GM18909 (cell line): ENCODE data around the gene PAWR.
"Not testable (repeated sequence)": the region's sequence is repeated elsewhere in the genome, so short reads cannot be mapped to it uniquely, and the experiment has no call there.

ENCODE experiments used
- ATAC-seq: cut with Tn5 transposase; IDR thresholded peaks from one replicate; pipeline ENCODE4 v1.9.1; 2021; ENCODE audit warnings: mild to moderate bottlenecking; ENCODE audit not compliant: unreplicated experiment, poor library complexity

PAWR gene

GRCh38 chr12:79688376-79689060, 2.2 kb downstream of the PAWR start:
- peak; percentile 18 for ATAC-seq

DNA sequence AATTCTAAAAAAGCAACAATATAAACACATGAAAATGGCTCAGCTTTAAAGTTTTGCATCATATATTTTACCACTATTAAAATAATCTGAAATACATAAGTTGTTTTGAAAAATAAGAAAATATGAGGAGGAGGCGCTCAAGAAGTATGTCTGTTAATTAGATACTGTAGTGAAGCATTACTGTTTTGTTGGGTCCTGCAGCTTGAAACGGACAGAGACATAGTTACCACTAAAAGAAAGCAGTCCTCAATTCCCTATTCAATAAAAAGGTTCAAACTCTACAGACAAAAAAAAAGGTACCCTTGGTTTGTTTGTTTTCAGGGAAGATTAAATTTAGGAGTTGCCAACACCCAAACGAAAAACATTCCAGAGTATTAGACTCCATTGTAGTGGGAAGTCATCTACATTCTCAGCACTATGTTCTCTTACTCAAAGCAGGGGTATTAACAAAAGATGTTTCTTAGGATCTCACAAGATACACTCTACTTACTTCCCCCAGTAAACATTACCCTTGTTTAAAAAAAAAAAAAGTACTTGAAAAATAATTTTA, 3.0 kb downstream of the PAWR start:
- ATAC-seq, result no peak

DNA sequence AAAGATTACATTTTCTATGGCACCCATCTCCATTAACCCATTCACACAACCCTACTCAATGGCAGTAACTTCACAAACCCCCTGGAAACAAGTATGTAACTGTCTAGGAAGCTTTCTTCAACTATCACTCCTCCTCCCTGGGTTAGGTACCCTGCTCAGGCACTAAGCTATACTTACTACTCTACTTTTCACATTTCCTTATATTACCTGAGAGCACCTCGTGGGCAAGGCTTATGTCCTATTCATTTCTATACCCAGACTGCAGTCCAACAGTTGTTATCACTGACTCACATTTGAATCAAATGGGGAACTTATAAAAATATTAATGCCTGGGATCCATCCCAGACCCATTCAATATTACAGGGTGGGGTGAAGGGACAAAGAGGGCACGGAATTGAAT, 4.6 kb downstream of the PAWR start:
- ATAC-seq, result no peak

GRCh38 chr12:79685068-79685467, 5.7 kb downstream of the PAWR start:
- no peak for ATAC-seq

GRCh38 chr12:79684338-79684737, 6.4 kb downstream of the PAWR start:
- ATAC-seq, result not testable (repeated sequence)

DNA sequence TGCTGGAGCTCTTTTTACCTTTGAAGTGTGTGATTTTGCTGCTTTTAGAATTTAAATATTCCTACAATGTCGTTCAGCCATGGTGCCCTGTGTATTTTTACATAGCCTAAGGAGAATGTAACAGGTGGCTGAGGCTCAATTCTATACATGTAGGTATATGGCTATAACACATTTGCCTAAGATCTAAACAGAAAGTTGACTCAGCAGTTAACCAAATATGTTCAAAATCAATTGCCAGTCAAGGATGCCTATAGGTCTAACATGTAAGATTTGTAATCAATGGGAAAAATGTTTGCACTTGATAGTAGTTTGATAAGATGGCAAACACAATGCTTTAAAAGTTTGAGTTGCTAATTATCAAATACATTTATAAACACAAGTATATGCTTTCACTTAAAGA, 8.2 kb downstream of the PAWR start:
- ATAC-seq, result no peak

GRCh38 chr12:79681008-79681590, 9.7 kb downstream of the PAWR start:
- no peak for ATAC-seq

DNA sequence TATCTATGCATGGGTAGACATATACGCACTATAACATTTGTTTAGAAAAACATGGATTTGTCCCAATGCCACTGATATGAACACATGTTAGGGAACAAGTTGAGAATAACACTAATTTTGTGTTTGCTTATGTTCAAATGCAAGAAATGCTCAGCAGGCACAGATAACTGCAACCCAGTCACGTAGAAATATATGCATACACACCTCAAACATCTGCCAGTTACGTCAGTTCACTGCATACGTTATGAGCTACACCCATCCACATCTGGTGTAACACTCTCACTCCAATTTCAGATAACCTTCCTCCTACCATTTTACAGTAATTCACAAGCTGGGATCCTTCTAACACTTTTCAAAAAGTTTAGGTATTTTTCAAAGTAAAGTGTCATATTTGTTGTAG, 10.7 kb downstream of the PAWR start:
- ATAC-seq, result no peak

GRCh38 chr12:79678306-79678705, 12.5 kb downstream of the PAWR start:
- ATAC-seq, result no peak

DNA sequence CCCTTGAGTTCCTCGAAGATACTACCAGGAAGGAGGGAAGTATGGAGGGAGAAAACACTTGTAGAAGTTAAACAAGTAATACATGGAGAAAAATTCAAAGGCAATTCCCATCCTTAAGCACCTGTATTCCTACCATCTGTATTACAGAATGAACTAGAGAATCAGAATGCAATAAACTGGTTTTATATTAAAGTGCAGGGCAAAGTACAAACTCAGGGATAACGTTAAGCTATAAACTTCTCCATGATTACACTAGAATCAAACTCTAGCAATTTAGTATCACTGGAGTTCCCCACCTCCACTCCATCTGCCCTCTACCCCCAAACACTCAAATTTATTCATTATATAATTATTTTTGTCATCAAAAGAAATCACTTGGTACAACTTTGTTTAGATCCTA, 13.1 kb downstream of the PAWR start:
- no peak for ATAC-seq

DNA sequence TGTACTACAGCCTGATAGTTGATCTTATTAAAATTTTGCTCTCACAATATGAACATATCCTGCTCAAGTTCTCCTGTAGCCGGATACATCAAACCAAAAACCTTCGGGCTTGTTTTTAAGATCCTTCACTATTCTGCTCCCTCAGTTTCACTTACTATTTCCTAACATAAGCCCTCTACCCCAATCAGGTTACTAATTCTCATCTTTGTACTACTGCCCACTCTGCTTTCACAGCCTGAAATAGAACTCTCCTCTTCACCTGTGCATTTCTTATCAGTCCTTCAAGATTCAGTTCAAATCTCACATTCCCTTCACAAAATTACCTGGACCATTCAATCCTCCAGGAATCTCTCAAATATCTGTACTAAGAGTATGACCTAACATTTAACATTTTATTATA, 14.2 kb downstream of the PAWR start:
- ATAC-seq, result no peak

GRCh38 chr12:79674629-79675028, 16.1 kb downstream of the PAWR start:
- peak; percentile 48 for ATAC-seq

DNA sequence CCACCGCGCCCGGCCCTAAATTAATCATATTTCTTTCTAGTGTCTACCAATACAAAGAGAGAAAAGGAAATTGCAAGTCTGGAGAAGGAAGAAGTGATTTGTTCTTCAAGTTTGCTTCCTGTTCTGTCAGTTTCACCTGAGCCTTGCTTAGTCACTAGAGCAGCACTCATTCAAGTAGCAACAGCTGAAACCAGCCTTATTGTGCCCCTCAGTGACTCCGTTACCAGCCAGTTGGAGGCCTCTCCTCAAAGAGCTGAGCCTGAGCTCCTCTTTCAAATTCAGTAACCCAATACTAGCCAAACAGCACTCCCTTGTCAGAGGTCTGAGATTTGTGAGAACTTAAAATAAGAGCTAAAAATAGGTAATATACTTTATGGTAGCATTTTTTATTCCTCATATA, 17.4 kb downstream of the PAWR start:
- no peak for ATAC-seq

DNA sequence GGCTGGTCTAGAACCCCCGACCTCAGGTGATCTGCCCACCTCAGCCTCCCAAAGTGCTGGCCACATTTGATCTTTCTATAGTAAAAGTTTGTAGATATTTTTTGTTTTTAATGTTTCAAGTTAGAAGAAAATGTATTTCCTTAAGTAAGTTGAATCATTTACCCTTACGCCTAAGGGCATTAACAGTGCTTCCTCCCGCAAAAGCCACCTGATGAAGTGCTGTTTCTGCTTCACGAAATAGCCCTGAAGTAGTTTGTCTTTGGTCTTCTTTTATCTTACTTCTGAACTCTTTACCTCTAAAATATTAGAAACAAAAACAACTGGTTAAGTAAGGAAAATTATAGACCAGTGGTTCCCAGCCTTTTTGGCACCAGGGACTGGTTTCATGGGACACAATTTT, 22.7 kb downstream of the PAWR start:
- no peak for ATAC-seq

DNA sequence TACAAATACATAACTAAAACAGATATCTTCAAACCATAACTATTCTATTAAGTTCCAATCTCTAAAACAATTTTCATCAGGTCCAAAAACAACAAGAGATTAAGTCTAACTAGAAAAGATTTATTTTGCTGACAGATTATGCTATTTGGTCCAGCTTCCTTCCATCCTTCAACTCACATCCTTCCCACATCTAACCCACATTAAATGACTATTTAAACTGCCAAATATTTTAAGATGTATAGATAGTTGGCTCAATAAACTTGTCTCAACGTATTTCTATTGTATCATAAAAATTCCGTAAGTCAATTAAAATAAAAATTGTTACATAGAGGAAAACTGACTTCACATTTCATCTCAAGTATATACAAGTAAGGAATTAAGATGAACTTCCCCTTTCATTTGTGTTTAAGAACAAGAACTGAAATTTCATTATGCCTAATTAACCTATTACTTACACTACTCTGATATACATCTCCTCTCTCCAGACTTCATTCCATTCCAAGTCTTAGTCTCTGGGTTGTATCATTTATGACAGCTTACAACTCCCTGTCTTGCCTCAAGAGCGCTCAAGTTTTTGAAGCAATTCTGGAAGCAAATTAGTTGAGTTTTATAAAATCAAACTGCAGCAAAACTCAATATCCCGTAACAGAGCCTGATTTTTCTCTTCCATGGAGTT, 25.4 kb downstream of the PAWR start:
- no peak for ATAC-seq

GRCh38 chr12:79664518-79664917, 26.2 kb downstream of the PAWR start:
- no peak for ATAC-seq

DNA sequence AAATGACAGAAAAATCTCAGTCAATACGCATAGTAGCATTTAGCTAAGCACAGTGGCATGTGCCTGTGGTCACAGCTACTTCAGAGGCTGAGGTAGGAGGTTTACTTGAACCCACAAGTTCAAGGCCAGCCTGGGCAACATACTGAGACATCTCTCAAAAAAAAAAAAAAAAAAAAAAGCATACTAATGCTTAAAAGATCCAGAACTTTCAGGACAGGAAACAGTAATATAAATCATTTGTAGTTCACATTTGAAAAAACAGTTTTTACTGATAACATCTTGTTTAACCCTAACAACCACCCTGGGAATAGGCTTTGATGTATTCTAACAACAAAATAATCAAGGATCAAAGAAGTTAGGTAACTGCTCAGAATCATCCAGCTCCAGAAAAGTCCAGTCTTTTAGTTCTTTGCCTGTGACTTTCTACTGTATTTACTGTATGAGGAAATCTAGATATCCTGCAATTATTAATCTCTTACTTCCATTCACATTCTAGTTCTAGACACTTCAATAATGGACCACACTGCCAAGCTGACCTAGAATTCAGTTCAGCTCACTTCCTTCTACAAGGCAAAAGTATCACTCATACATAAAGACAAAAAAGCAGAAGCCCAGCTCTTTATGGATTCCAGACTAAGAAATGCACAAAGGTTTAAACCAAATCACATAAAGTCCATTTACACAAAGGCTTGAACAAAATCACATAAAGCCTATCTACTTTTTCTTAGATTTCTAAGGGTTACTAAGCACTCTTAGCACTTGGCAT, 28.5 kb downstream of the PAWR start:
- no peak for ATAC-seq

GRCh38 chr12:79661629-79662028, 29.1 kb downstream of the PAWR start:
- no peak for ATAC-seq

- no peak for ATAC-seq
These were observed 30.8 kb downstream of the PAWR start for GRCh38 chr12:79659961-79660431.

DNA sequence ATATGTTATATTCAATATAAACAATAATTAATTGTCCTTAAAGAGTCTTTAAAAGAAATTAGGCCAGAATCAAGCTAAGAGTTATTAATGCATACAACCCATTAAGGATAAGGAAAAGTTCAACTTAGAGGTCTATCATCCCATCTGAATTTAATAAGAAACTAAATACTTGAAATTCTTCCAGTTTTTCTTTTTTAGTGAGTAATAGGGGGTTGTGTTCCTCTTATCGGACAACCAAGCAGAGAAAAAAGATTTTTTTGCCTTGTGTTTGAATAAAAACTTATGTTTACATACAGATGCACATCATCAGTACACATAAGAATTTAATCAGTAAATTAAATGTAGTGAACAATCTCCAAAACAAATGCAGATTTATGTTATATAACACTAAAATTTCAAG, 32.5 kb downstream of the PAWR start:
- ATAC-seq, result no peak

- ATAC-seq, result no peak
These were observed 33.6 kb downstream of the PAWR start for GRCh38 chr12:79657136-79657535.
